Uterus (tissue), 4 donors: ENCODE measurements around the gene FSTL3. TPM values are rescaled to one million over a fixed set of nuclear protein-coding genes. Genes with fewer than 3 reads are reported as not detected.

ENCODE experiments used
- DNase-seq, 2 donors: peaks; one replicate each; pipeline ENCODE4 v3.0.0-alpha.2; 2019 to 2020
- H3K27ac ChIP-seq, 2 donors: fragments of 200-600 bp; sonication (generic); 1 replicate in 1 of 2; 2 replicates in 1 of 2; pipeline ENCODE4 v1.5.1; 2016 to 2018
- H3K27me3 ChIP-seq, 2 donors: fragments of 200-600 bp; sonication (generic); one replicate each; pipeline ENCODE4 v1.5.1; 2018 to 2019; ENCODE audit warnings: control low read depth in 1 of 2
- H3K36me3 ChIP-seq, 2 donors: fragments of 200-600 bp; sonication (generic); one replicate each; pipeline ENCODE4 v1.5.1; 2019; ENCODE audit warnings: control low read depth in 1 of 2
- H3K4me1 ChIP-seq, 2 donors: fragments of 200-600 bp; sonication (generic); one replicate each; pipeline ENCODE4 v1.5.1; 2018 to 2019; ENCODE audit warnings: control low read depth in 1 of 2
- H3K4me3 ChIP-seq, 2 donors: fragments of 200-600 bp; sonication (generic); 1 replicate in 1 of 2; 2 replicates in 1 of 2; pipeline ENCODE4 v1.5.1; 2018 to 2019; ENCODE audit warnings: mild to moderate bottlenecking in 1 of 2
- H3K9me3 ChIP-seq, 2 donors: fragments of 200-600 bp; sonication (generic); one replicate each; pipeline ENCODE4 v1.5.1; 2019; ENCODE audit warnings: control low read depth in 1 of 2
- POLR2A ChIP-seq, 2 donors: fragments of 450-650 bp; IDR thresholded peaks; one replicate each; pipeline ENCODE4 v1.6.1; 2016; ENCODE audit warnings: antibody characterized with exemption in 2 of 2, mild to moderate bottlenecking in 1 of 2, moderate library complexity in 1 of 2
- intact Hi-C: fragments of 100-400 bp; cut with DNase I; formaldehyde crosslinking; loops from one replicate; pipeline ENCODE4 v1.15.1; 2023; ENCODE audit warnings: low total_unique reads
- total RNA-seq, 4 donors: library from RNA; depleted of rRNA in 3 of 4; stranded (reverse); fragments of >200 nt in 3 of 4; gene quantifications; one replicate each; pipeline versions ENCODE4 v1.1.0 to v1.2.4, GENCODE V29; 2014 to 2023
- TF ChIP-seq, protein P1 (sequence below), 4 experiments: fragments of 200-600 bp in 2 of 4; fragments of 450-650 bp in 2 of 4; sonication (generic) in 2 of 4; IDR thresholded peaks; one replicate each; pipeline ENCODE4 v1.5.1; 2016 to 2019; ENCODE audit warnings: antibody characterized with exemption in 4 of 4, mild to moderate bottlenecking in 2 of 4, moderate library complexity in 1 of 4
- donor health status: DM: yes; HTN: yes; CAD: no.

The FSTL3 gene
- total RNA-seq, 4 donors from 2014 or later, result 25.3 to 71.7 (median 37.3) TPM

DNA sequence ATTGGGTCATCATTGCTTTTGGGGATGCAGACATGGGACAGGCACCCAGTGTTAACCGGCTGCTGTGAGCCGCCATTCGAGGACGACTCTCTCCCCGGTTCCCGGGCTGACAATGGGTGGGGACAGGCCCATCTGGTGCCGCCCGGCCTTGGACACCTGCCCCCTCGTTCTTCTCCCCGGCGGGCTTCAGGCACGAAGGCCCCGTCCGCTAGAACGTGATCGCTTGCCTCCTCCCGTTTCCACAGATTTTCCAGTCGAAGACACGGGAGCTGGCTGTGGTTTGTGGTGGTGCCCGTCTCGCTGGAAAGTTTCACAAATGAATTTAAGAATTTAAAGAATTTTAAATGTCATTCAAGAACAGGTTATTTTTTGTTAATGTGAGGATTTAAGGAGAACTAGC, 34.6 kb downstream of the FSTL3 start:
- Histone ChIP-seq H3K27me3 (no peaks in the 10 kb centered on the region), H3K27ac (peak overlapping the region; percentile 88)
- DNase-seq, result no peak

DNA sequence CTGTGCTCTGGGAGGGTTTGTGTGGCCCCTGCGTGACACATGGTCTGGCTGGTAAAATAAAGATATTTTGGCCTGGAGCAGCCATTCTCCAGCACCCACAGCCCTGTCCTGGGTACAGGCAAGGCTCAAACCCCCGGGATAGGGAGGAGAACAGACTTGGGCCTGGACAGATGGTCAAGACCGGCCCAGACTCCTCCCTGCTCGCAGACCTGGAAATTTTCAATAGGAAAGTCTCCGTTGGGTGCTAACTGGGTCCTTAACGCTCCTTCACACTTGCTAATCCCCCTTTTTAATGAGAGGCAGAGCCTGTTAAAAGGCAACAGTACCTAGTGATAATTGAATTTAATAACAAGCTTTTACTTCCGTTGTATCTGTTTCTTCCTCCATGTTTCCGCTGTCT, 35.1 kb downstream of the FSTL3 start:
- H3K4me3 ChIP-seq, result no peak overlapping the region
- no peaks in the 10 kb centered on the region for H3K36me3 ChIP-seq
- TF ChIP-seq, protein P1, sequence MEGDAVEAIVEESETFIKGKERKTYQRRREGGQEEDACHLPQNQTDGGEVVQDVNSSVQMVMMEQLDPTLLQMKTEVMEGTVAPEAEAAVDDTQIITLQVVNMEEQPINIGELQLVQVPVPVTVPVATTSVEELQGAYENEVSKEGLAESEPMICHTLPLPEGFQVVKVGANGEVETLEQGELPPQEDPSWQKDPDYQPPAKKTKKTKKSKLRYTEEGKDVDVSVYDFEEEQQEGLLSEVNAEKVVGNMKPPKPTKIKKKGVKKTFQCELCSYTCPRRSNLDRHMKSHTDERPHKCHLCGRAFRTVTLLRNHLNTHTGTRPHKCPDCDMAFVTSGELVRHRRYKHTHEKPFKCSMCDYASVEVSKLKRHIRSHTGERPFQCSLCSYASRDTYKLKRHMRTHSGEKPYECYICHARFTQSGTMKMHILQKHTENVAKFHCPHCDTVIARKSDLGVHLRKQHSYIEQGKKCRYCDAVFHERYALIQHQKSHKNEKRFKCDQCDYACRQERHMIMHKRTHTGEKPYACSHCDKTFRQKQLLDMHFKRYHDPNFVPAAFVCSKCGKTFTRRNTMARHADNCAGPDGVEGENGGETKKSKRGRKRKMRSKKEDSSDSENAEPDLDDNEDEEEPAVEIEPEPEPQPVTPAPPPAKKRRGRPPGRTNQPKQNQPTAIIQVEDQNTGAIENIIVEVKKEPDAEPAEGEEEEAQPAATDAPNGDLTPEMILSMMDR (IDR thresholded peaks at IDR 0.05), result no peak
- TF ChIP-seq POLR2A (IDR thresholded peaks at IDR 0.05), result no peak
- no peak for DNase-seq
- H3K27ac ChIP-seq, result peak overlapping the region; percentile 88
- H3K9me3 ChIP-seq, result no peaks in the 10 kb centered on the region
- intact Hi-C loops, result no loop called here
- no peaks in the 10 kb centered on the region for H3K27me3 ChIP-seq
- H3K4me1 ChIP-seq, result peaks cover 0 to 3% of the 10 kb centered on the region in 2 donors

More for the DNA sequence above, 34.6 kb downstream of the FSTL3 start:
- intact Hi-C loops, result no loop called here
- no peaks in the 10 kb centered on the region for H3K36me3 ChIP-seq
- no peaks in the 10 kb centered on the region for H3K9me3 ChIP-seq
- H3K4me3 ChIP-seq, result peak overlapping the region in 1 of 2 donors; percentile 90
- H3K4me1 ChIP-seq, result peaks cover 0 to 3% of the 10 kb centered on the region in 2 donors
- TF ChIP-seq, protein P1 (IDR thresholded peaks at IDR 0.05), result no peak
- no peak for TF ChIP-seq POLR2A (IDR thresholded peaks at IDR 0.05)

DNA sequence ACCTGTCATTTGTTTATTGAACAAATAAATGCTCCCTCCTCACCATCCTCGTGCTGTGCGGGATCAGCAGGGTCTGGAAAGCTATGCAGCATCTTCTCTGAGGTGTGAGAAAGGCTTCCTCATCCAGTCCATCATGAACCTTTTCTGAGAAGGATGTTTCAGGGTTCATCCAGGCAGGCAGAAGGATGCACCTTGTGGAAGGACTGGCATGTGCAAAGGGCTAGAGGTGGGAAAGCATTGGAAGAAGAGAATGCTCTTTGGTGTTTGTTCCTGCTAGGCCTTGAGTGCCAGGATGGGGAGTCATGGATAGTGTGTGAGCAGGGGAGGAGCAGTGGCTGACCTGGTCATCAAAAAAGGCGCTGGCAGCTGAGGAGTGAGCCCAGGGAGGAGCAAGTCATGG, 39.2 kb downstream of the FSTL3 start:
- no peaks in the 10 kb centered on the region for H3K36me3 ChIP-seq
- no peak overlapping the region for H3K4me3 ChIP-seq
- no peak overlapping the region for H3K27ac ChIP-seq
- intact Hi-C loops, result no loop called here
- no peak for DNase-seq
- no peaks in the 10 kb centered on the region for H3K27me3 ChIP-seq
- peaks cover under 1 to 14% of the 10 kb centered on the region in 2 donors for H3K4me1 ChIP-seq
- TF ChIP-seq, protein P1 (IDR thresholded peaks at IDR 0.05), result no peak
- TF ChIP-seq POLR2A (IDR thresholded peaks at IDR 0.05), result no peak
- no peaks in the 10 kb centered on the region for H3K9me3 ChIP-seq

DNA sequence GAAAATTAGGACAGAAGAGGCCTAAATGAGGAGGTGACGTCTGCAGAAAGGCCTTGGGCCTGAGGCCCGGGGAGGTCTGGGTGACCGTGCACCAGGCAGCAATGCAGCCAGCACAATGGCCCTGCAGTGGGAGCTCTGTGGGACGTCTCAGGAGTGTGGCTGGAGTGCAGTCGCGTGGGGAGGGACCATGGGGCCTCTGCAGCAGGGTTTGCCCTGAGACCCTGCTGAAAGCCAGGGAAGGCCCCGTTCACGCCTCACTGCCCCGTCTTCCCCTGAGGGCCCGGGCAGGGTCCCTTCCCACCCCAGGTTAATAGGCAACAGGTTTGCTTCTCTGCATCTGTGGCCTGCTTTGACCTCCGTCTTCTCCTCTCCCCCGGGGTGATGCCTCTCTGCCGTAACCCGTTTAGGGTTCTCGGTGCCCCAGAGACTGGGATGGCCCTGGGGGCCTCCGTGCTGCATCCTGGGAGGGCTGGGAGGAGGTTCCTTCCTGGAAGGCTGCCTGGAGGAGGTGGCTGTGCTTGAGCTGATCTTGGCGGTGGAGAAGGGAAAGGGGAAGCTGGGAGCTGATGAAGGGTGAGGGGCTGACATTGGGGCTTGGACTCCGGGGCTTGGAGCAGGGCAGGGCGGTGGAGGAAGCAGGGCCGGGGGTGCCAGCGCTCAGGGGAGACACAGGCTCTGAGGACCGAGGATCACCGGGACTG, 42.2 kb downstream of the FSTL3 start:
- peak in 1 of 2 donors; percentile 50 for DNase-seq
- Histone ChIP-seq H3K27me3 (no peaks in the 10 kb centered on the region), H3K4me3 (no peak overlapping the region), H3K9me3 (no peaks in the 10 kb centered on the region), H3K36me3 (no peaks in the 10 kb centered on the region), H3K27ac (peak overlapping the region; percentile 76 to 79), H3K4me1 (peaks cover 0 to 18% of the 10 kb centered on the region in 2 donors)
- TF ChIP-seq POLR2A (IDR thresholded peaks at IDR 0.05), result no peak
- TF ChIP-seq, protein P1 (IDR thresholded peaks at IDR 0.05), result no peak
- intact Hi-C loops, result no loop called here

DNA sequence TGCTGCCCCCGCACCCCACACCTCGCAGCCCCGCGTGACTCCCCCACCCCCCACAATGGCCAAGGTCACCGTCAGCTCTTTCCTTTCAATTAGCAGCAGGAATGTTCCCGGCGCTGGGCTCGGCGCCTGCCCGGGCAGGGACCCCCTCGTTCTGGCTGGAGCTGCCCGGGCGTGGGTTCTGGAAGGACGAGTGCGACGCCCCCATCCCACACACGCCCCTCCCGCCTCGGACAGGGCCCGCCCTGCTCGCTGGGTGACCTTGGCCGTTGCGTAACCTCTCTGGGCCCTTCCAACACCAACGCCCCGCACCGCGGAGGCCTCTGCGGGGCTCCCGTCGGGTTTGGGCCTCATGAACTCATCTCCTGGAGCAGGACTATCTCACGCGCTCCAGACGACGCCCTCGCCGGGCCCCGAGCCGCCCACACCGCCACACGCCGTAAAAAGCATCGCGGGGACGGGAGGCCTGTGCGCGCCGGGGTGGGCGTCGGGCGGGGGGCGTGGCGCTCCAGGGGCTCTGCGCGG, 42.9 kb downstream of the FSTL3 start:
- Histone ChIP-seq H3K36me3 (no peaks in the 10 kb centered on the region), H3K27ac (peak overlapping the region; percentile 76 to 79), H3K4me1 (peaks cover 0 to 18% of the 10 kb centered on the region in 2 donors), H3K4me3 (peak overlapping the region in 1 of 2 donors; percentile 4), H3K9me3 (no peaks in the 10 kb centered on the region), H3K27me3 (no peaks in the 10 kb centered on the region)
- intact Hi-C loops, result no loop called here
- TF ChIP-seq, protein P1 (IDR thresholded peaks at IDR 0.05), result no peak
- TF ChIP-seq POLR2A (IDR thresholded peaks at IDR 0.05), result no peak
- peak; percentile 63 to 84 for DNase-seq
